ENCODE data around the gene STARD9. TPM values are rescaled to one million over a fixed set of nuclear protein-coding genes. Genes with fewer than 3 reads are reported as not detected.
"Not testable (repeated sequence)": the region's sequence is repeated elsewhere in the genome, so short reads cannot be mapped to it uniquely, and the experiment has no call there.

Gene STARD9
- total RNA-seq, 2 experiments from 2014 or later: 3.4 to 3.8 TPM

DNA sequence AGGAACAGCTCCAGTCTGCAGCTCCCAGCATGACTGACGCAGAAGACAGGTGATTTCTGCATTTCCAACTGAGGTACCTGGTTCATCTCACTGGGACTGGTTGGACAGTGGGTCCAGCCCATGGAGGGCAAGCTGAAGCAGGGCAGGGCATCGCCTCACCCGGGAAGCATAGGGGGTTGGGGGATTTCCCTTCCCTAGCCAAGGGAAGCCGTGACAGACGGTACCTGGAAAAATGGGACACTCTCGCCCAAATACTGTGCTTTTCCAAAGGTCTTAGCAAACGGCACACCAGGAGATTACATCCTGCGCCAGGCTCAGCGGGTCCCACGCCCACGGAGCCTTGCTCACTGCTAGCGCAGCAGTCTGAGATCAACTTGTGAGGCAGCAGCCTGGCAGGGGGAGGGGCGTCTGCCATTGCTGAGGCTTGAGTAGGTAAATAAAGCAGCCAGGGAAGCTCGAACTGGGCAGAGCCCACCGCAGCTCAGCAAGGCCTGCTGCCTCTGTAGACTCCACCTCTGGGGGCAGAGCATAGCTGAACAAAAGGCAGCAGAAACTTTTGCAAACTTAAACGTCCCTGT lies 188.8 kb downstream of the STARD9 start:
- H3K36me3 Mint-ChIP-seq: peaks cover 66% of the 10 kb centered on the region

DNA sequence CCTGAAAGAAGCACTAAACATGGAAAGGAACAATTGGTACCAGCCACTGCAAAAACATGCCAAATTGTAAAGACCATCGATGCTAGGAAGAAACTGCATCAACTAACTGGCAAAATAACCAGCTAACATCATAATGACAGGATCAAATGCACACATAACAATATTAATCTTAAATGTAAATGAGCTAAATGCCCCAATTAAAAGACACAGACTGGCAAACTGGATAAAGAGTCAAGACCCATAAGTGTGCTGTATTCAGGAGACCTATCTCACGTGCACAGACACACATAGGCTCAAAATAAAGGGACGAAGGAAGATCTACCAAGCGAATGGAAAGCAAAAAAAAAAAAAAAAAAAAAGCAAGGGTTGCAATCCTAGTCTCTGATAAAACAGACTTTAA lies 190.7 kb downstream of the STARD9 start:
- CTCF ChIA-PET: not testable (repeated sequence)

More for the DNA sequence above, 188.8 kb downstream of the STARD9 start:
- H3K4me1 Mint-ChIP-seq (ENCODE audit: low read depth); H3K27me3 Mint-ChIP-seq; DNase-seq; intact Hi-C loops (cut with micrococcal nuclease); H3K4me3 Mint-ChIP-seq; CTCF ChIA-PET; POLR2A ChIA-PET; H3K27ac Mint-ChIP-seq: not testable (repeated sequence)
- peaks cover 53% of the 10 kb centered on the region for H3K9me3 Mint-ChIP-seq

More for the DNA sequence above, 190.7 kb downstream of the STARD9 start:
- Mint-ChIP-seq H3K36me3 (peaks cover 62% of the 10 kb centered on the region), H3K9me3 (peaks cover 39% of the 10 kb centered on the region)
- DNase-seq; intact Hi-C loops (cut with micrococcal nuclease); H3K4me3 Mint-ChIP-seq; H3K27me3 Mint-ChIP-seq; H3K27ac Mint-ChIP-seq; POLR2A ChIA-PET; H3K4me1 Mint-ChIP-seq (ENCODE audit: low read depth): not testable (repeated sequence)

Other genes with a start within 250 kb of the STARD9 start
- 1 to 10 TPM; 2.2 to 2.7 TPM for gene CAPN3, start 216.1 kb upstream of the STARD9 start, total RNA-seq
- gene ZNF106, start 84.5 kb upstream of the STARD9 start, total RNA-seq: 10 to 100 TPM; 47.1 to 48.0 TPM
- gene SNAP23, start 80.0 kb upstream of the STARD9 start, total RNA-seq: 10 to 100 TPM; 43.1 to 46.8 TPM
- gene LRRC57, start 26.8 kb upstream of the STARD9 start, total RNA-seq: 10 to 100 TPM; 15.7 to 17.2 TPM
- gene HAUS2, start 26.8 kb upstream of the STARD9 start, total RNA-seq: 10 to 100 TPM; 44.9 to 45.1 TPM
- 10 to 100 TPM; 20.9 to 21.0 TPM for gene CDAN1, start 161.5 kb downstream of the STARD9 start, total RNA-seq